ENCODE data around the gene IL2RA. TPM values are rescaled to one million over a fixed set of nuclear protein-coding genes. Genes with fewer than 3 reads are reported as not detected.

IL2RA gene
- total RNA-seq, 3 donors from 2014 or later = 0.33 to 1.3 (median 0.88) TPM

- no peaks in the 10 kb centered on the region for H3K9me3 ChIP-seq
- H3K27me3 ChIP-seq = no peaks in the 10 kb centered on the region
- no peak for TF ChIP-seq POLR2A (IDR thresholded peaks at IDR 0.05)
- TF ChIP-seq, protein P1, sequence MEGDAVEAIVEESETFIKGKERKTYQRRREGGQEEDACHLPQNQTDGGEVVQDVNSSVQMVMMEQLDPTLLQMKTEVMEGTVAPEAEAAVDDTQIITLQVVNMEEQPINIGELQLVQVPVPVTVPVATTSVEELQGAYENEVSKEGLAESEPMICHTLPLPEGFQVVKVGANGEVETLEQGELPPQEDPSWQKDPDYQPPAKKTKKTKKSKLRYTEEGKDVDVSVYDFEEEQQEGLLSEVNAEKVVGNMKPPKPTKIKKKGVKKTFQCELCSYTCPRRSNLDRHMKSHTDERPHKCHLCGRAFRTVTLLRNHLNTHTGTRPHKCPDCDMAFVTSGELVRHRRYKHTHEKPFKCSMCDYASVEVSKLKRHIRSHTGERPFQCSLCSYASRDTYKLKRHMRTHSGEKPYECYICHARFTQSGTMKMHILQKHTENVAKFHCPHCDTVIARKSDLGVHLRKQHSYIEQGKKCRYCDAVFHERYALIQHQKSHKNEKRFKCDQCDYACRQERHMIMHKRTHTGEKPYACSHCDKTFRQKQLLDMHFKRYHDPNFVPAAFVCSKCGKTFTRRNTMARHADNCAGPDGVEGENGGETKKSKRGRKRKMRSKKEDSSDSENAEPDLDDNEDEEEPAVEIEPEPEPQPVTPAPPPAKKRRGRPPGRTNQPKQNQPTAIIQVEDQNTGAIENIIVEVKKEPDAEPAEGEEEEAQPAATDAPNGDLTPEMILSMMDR (IDR thresholded peaks at IDR 0.05) = peak; percentile 98 to 100 (median 100)
- TF ChIP-seq POLR2AphosphoS5 (IDR thresholded peaks at IDR 0.05) = peak; percentile 54 to 91 (median 77)
- peak; percentile 95 for DNase-seq (ENCODE audit: low spot score in 2 of 2)
- no peaks in the 10 kb centered on the region for H3K36me3 ChIP-seq
- H3K27ac ChIP-seq = peak within 1 kb of the TSS; percentile 91 to 94
- peaks cover 0 to 3% of the 10 kb centered on the region in 2 donors for H3K4me1 ChIP-seq
- peak within 1 kb of the TSS; percentile 86 to 98 (median 97) for H3K4me3 ChIP-seq
- intact Hi-C loops (cut with DNase I; ENCODE audit: low total_unique reads) = loop anchor here (10.0 kb wide), 1 partner anchor 144 kb away; no protein-coding TSS in a partner anchor
Measured at GRCh38 chr10:6088721-6089333, 26.7 kb upstream of the IL2RA start, which contains the start of gene RBM17. RBM17 (plus strand) TSS chr10:6089034; CDS start chr10:6097066, 8,032 bp downstream.

DNA sequence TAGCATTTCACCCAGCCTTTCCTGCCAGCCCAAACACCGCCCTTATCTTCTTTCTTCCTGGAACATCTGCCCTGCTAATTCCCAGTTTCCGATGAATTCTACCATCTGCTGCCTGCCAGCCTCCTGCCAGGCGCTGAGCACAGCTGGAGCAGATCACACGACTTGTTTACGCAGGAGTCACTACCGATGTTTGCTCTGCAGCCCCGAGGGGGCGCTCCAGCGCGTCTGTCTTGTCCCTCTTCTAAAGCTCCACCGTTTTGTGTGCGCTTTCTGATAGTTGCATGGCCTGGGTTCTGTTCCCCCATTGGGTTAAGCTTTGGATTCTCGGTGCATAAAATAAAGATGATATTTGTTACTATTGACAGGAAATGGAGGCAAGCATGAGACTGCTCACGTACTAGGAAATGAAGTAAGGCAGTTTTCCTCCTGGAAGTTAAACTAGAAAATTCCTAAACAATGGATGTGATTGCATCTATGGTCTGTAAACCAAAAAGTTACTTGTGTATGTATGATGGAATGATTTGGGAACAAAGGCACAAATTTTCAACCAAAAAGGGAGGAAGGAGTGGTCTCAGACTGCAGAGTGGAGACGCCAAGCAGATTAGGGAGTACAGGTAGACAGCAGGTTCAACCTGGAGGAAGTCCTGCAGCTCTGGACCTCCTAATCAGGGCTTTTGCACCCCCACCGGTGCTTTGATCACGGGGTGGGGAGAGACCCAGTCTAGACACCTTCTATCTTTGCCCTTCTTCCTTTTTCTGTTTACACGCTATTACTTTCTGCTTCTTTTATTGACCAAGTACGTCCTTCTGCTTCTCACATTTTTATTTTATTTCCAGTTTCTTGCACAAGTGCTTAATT lies 24.4 kb upstream of the IL2RA start:
- H3K4me3 ChIP-seq = peak overlapping the region in 1 of 3 donors; percentile 4

GRCh38 chr10:6083523-6084475 lies 21.6 kb upstream of the IL2RA start:
- no peaks in the 10 kb centered on the region for H3K4me1 ChIP-seq
- H3K27ac ChIP-seq = no peak overlapping the region
- H3K4me3 ChIP-seq = no peak overlapping the region
- peaks cover 0 to 5% of the 10 kb centered on the region in 2 donors for H3K27me3 ChIP-seq
- H3K36me3 ChIP-seq = no peaks in the 10 kb centered on the region
- TF ChIP-seq POLR2AphosphoS5 (IDR thresholded peaks at IDR 0.05) (no peak), POLR2A (IDR thresholded peaks at IDR 0.05) (no peak)
- TF ChIP-seq, protein P1 (IDR thresholded peaks at IDR 0.05) = no peak
- H3K9me3 ChIP-seq = no peaks in the 10 kb centered on the region
- intact Hi-C loops (cut with DNase I; ENCODE audit: low total_unique reads) = loop anchor here (10.0 kb wide), 1 partner anchor 139 kb away; no protein-coding TSS in a partner anchor
- DNase-seq (ENCODE audit: low spot score in 2 of 2) = no peak

More for the DNA sequence above, 24.4 kb upstream of the IL2RA start:
- intact Hi-C loops (cut with DNase I; ENCODE audit: low total_unique reads) = loop anchor here (10.0 kb wide), 1 partner anchor 142 kb away; no protein-coding TSS in a partner anchor
- Histone ChIP-seq H3K4me1 (peaks cover 0 to 3% of the 10 kb centered on the region in 2 donors), H3K27ac (peak overlapping the region in 1 of 2 donors; percentile 57), H3K36me3 (no peaks in the 10 kb centered on the region), H3K9me3 (no peaks in the 10 kb centered on the region), H3K27me3 (peaks cover 0 to 5% of the 10 kb centered on the region in 2 donors)
- TF ChIP-seq, protein P1 (IDR thresholded peaks at IDR 0.05) = peak in 2 of 3 donors; percentile 57 to 65
- TF ChIP-seq POLR2A (IDR thresholded peaks at IDR 0.05) = no peak
- peak in 2 of 3 donors; percentile 34 to 49 for TF ChIP-seq POLR2AphosphoS5 (IDR thresholded peaks at IDR 0.05)
- DNase-seq (ENCODE audit: low spot score in 2 of 2) = peak; percentile 69 to 82

DNA sequence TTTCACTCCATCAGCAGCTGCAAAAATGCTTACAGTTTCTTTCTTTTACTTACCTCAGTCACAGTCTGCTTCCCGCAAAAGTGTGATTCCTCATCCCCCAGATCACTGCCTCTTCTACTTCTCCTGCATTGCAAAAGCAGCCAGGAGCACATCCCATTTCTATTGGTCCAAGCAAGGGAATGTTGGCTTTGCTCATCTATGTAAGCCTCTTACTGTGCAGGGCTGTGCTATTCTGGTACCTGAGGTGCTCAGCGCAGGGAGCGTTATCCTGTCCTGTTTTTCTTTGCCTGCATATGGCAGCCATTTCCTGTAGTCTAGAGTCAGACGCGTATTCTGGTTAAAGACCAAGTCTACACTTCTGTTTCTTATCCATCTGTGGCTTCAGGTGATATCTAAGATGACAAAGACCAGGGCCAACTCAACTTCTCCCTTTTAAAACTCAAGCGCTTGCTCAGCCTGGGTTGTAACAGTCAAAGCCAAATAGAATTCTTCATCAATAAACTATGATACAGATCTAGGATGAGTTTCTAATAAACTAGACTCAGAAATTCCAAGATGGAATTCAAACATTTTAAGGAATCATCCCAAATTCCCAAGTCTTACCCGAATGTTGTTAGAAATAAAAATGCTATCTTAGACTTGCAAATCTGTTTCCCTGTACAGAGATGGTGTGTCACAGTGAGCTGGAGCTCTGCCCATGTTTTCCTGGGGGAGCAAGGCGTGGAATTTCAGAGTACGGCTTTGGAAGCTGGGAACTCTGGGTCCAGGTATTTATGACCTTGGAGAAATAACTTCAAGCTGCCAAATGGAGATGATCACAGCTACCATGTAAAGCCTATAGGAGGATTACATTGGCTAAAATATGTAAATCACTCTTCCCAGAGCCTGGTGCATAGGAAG lies 20.6 kb upstream of the IL2RA start:
- TF ChIP-seq POLR2A (IDR thresholded peaks at IDR 0.05) = no peak
- DNase-seq (ENCODE audit: low spot score in 2 of 2) = no peak
- no peak overlapping the region for H3K4me3 ChIP-seq
- no peaks in the 10 kb centered on the region for H3K4me1 ChIP-seq
- H3K27me3 ChIP-seq = peaks cover 0 to 5% of the 10 kb centered on the region in 2 donors
- intact Hi-C loops (cut with DNase I; ENCODE audit: low total_unique reads) = loop anchor here (10.0 kb wide), 1 partner anchor 138 kb away; no protein-coding TSS in a partner anchor
- H3K27ac ChIP-seq = no peak overlapping the region
- no peaks in the 10 kb centered on the region for H3K9me3 ChIP-seq
- no peaks in the 10 kb centered on the region for H3K36me3 ChIP-seq

Measured in breast epithelium (tissue), 4 donors.